Measurements from ENCODE around the gene CBFA2T3.

CBFA2T3 gene

DNA sequence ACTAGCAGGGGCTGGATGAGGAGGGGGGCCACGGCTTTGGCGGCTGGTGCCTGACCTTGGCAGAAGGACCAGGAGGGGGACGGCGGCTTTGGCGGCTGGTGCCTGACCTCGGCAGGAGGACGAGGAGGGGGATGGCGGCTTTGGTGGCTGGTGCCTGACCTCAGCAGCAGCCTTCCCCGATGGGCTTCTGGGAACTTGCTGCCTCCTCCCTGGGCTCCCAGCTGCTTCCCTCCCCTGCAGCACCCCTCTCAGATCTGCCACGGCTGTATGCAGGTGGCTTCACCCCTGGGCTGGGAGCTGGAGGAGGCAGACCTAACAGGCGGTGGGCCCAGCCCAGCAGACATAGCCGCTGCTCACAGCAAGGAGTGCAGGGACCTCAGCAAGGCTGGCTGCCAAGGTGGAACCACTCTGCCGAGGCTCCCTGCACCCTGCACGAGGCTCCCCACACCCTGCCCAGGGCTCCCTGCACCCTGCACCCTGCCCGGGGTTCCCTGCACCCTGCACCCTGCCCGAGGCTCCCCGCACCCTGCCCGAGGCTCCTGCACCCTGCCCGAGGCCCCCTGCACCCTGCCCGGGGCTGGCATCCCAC lies 38.4 kb upstream of the CBFA2T3 start:
- TF ChIP-seq, protein P1, sequence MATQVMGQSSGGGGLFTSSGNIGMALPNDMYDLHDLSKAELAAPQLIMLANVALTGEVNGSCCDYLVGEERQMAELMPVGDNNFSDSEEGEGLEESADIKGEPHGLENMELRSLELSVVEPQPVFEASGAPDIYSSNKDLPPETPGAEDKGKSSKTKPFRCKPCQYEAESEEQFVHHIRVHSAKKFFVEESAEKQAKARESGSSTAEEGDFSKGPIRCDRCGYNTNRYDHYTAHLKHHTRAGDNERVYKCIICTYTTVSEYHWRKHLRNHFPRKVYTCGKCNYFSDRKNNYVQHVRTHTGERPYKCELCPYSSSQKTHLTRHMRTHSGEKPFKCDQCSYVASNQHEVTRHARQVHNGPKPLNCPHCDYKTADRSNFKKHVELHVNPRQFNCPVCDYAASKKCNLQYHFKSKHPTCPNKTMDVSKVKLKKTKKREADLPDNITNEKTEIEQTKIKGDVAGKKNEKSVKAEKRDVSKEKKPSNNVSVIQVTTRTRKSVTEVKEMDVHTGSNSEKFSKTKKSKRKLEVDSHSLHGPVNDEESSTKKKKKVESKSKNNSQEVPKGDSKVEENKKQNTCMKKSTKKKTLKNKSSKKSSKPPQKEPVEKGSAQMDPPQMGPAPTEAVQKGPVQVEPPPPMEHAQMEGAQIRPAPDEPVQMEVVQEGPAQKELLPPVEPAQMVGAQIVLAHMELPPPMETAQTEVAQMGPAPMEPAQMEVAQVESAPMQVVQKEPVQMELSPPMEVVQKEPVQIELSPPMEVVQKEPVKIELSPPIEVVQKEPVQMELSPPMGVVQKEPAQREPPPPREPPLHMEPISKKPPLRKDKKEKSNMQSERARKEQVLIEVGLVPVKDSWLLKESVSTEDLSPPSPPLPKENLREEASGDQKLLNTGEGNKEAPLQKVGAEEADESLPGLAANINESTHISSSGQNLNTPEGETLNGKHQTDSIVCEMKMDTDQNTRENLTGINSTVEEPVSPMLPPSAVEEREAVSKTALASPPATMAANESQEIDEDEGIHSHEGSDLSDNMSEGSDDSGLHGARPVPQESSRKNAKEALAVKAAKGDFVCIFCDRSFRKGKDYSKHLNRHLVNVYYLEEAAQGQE (IDR thresholded peaks at IDR 0.05; ENCODE audit: low read depth), result no peak
- TF ChIP-seq FOXM1 (IDR thresholded peaks at IDR 0.05; ENCODE audit: borderline replicate concordance, low read depth), result no peak

DNA sequence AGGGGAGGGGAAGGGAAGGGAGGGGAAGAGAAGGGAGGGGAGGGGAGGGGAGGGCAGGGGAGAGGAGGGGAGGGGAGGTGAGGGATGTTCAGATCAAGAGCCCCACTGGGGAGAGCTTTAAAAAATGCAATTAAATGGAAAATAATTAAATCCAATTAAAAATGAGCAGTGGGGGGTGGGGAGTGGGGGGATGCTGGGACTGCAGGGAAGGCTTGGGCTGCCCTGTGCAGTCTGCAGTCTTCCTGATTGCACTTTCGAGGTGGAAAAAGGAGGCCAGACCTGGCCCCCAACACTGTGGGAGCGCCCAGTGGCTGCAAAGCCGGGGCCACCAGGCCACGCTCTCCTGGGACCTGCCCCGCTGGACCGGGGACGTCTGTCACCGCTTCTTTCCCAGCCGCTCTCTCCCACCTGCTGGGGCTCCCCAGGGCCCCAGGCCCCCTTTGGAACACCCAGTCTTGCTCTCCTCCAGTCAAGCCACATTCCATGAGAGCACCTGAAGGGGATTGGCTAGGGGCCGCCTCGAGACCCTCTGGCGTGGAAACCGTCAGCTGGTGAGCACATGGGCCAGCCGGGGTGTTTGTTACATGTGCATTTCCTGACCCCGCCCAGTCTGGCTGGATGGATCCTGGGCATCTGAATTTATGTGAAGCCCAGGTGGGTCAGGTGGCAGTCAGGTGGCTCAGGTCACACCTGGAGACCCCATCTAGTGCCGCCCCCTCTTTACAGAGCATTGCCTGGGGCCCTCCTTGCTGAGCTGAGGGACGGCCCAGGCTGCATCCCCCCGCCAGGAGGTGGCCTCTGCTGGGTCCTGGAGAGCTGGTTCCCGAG lies 37.6 kb upstream of the CBFA2T3 start:
- TF ChIP-seq FOXM1 (IDR thresholded peaks at IDR 0.05; ENCODE audit: borderline replicate concordance, low read depth), result no peak
- TF ChIP-seq CEBPB (IDR thresholded peaks at IDR 0.05), result no peak
- no peak for TF ChIP-seq EP300 (IDR thresholded peaks at IDR 0.05; ENCODE audit: borderline replicate concordance)
- TF ChIP-seq NFIC (IDR thresholded peaks at IDR 0.05), result no peak
- no peak for TF ChIP-seq RAD21 (IDR thresholded peaks at IDR 0.05; ENCODE audit: low read depth)
- TF ChIP-seq, protein P2, sequence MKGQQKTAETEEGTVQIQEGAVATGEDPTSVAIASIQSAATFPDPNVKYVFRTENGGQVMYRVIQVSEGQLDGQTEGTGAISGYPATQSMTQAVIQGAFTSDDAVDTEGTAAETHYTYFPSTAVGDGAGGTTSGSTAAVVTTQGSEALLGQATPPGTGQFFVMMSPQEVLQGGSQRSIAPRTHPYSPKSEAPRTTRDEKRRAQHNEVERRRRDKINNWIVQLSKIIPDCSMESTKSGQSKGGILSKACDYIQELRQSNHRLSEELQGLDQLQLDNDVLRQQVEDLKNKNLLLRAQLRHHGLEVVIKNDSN (IDR thresholded peaks at IDR 0.05), result no peak
- TF ChIP-seq, protein P1 (IDR thresholded peaks at IDR 0.05; ENCODE audit: low read depth), result no peak

DNA sequence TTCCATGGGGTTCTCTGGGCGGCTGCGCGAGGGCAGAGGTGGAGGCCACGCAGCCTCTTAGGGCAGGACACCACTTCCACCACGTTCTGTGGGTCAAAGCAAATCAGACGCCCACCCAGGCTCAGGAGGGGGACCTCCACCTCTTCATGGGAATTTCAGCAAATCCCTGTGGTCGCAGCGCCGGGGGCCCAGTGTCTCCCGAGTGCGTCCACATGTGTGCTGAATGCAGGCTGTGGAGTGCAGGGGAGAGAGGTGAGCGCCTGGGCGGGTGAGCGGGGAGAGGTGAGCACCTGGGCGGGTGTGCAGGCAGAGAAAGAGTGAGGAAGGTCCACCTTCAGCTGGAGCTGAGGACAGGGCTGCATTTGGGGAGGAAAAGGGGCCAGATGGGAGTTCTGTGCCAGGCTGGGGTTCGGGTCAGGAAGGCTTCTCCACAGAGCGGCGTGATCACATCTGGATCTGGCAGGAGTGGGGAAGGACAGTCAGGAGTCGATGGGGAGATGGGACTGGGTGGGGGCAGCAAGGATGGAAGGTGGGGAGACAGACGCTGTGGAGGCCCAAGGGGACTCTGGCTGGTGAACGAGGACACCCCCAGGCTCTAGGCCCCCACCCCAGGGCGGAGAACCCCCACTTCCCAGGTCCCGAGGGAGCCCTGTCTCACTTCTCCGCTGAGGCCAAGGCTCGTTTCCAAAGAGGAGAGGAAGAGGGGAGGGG lies 36.8 kb upstream of the CBFA2T3 start:
- TF ChIP-seq, protein P3, sequence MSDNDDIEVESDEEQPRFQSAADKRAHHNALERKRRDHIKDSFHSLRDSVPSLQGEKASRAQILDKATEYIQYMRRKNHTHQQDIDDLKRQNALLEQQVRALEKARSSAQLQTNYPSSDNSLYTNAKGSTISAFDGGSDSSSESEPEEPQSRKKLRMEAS (IDR thresholded peaks at IDR 0.05), result no peak
- no peak for TF ChIP-seq TAF1 (IDR thresholded peaks at IDR 0.05; ENCODE audit: low read depth)
- TF ChIP-seq, protein P2 (IDR thresholded peaks at IDR 0.05), result no peak
- no peak for TF ChIP-seq NFIC (IDR thresholded peaks at IDR 0.05)
- no peak for TF ChIP-seq RAD21 (IDR thresholded peaks at IDR 0.05; ENCODE audit: low read depth)
- TF ChIP-seq CREB1 (IDR thresholded peaks at IDR 0.05; ENCODE audit: low read depth), result no peak
- no peak for TF ChIP-seq FOXM1 (IDR thresholded peaks at IDR 0.05; ENCODE audit: borderline replicate concordance, low read depth)
- TF ChIP-seq EP300 (IDR thresholded peaks at IDR 0.05; ENCODE audit: borderline replicate concordance), result no peak
- TF ChIP-seq EGR1 (IDR thresholded peaks at IDR 0.05), result no peak

DNA sequence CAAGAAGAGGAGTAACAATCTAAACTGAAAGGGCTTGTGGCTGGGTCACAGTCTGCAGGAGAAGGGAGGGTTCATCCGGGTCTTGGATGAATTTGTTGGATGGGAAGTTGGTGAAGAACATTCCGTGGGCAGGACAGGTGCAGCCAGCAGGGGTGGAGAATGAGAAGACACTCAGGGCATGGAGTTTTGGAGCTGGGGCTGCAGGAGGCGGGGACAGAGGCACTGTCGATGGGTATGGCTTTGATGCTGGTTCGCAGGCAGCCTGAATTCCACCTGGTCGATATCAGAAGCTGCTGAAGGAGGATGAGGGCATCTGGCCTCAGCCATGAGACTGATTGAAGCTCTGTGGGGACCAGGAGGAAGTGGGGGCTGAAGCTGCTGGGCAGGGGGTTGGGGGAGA lies 36.1 kb upstream of the CBFA2T3 start:
- TF ChIP-seq TCF12 (IDR thresholded peaks at IDR 0.05; ENCODE audit: low read depth) (no peak), CREB1 (IDR thresholded peaks at IDR 0.05; ENCODE audit: low read depth) (no peak), TAF1 (IDR thresholded peaks at IDR 0.05; ENCODE audit: low read depth) (no peak), YY1 (IDR thresholded peaks at IDR 0.05; ENCODE audit: low read depth) (no peak), ZBTB7A (IDR thresholded peaks at IDR 0.05; ENCODE audit: low read depth) (no peak), CEBPB (IDR thresholded peaks at IDR 0.05) (no peak), EP300 (IDR thresholded peaks at IDR 0.05; ENCODE audit: borderline replicate concordance) (no peak), NFIC (IDR thresholded peaks at IDR 0.05) (no peak), FOXM1 (IDR thresholded peaks at IDR 0.05; ENCODE audit: borderline replicate concordance, low read depth) (no peak)
- TF ChIP-seq, protein P2 (IDR thresholded peaks at IDR 0.05), result no peak
- TF ChIP-seq, protein P1 (IDR thresholded peaks at IDR 0.05; ENCODE audit: low read depth), result no peak
